HT-29 (cell line): ENCODE data around the gene SRGN. TPM values are rescaled to one million over a fixed set of nuclear protein-coding genes. Genes with fewer than 3 reads are reported as not detected.
"Not testable (repeated sequence)": the region's sequence is repeated elsewhere in the genome, so short reads cannot be mapped to it uniquely, and the experiment has no call there.

Source experiments
- DNase-seq: peaks from one replicate; pipeline ENCODE4 v3.0.0-alpha.2; 2015; ENCODE audit warnings: low spot score
- small RNA-seq: library from RNA; depleted of rRNA; stranded (forward); fragments of <200 nt; gene quantifications from one replicate; pipeline ENCODE3, GENCODE V24; 2014
- total RNA-seq: library from RNA; depleted of rRNA; stranded (reverse); fragments of >200 nt; shearing (Covaris generic); gene quantifications from 2 replicates; pipeline ENCODE4 v1.2.3, GENCODE V29; 2014; rRNA removed

The SRGN gene
- total RNA-seq, 1 experiment from 2014 or later, result not detected

GRCh38 chr10:69141304-69141703 is 53.4 kb downstream of the SRGN start:
- no peak for DNase-seq

- not testable (repeated sequence) for DNase-seq
Observed at GRCh38 chr10:69142074-69142473, 54.2 kb downstream of the SRGN start.

DNA sequence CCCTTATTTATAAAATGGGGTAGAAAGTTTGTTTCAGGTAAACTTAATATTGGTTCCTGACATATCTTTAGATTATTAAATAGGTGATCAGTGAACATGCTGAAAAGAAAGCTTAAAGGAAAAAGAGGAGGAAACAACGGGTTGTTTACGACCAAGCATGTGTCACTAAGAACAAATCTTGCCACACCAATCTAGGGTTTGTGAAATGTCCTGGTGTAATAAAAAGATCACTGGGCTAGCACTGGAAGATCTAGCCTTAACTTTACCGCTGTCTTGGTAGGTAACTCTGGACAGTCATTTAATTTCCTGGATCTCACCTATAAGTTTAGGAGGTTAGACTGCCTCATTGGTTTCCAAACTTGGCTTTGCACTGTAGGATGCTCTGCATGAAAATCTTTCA is 55.1 kb downstream of the SRGN start:
- no peak for DNase-seq

- DNase-seq, result no peak
Observed at GRCh38 chr10:69145329-69145728, 57.4 kb downstream of the SRGN start.

DNA sequence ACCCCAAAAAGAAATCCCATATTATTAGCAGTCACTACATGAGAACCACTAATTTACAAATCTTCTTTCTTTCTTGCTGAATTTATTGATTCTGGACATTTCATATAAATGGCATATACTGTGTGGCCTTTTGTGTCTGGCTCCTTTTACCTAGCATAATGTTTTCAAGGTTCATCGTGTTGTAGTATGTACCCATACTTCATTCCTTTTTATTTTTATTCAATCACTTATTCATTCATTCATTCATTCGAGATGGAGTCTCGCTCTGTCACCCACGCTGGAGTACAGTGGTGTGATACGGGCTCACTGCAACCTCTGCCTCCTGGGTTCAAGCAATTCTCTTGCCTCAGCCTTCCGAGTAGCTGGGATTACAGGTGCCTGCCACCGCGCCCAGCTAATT is 58.0 kb downstream of the SRGN start:
- DNase-seq, result no peak

- DNase-seq, result no peak
Observed at GRCh38 chr10:69146759-69147158, 58.9 kb downstream of the SRGN start.

DNA sequence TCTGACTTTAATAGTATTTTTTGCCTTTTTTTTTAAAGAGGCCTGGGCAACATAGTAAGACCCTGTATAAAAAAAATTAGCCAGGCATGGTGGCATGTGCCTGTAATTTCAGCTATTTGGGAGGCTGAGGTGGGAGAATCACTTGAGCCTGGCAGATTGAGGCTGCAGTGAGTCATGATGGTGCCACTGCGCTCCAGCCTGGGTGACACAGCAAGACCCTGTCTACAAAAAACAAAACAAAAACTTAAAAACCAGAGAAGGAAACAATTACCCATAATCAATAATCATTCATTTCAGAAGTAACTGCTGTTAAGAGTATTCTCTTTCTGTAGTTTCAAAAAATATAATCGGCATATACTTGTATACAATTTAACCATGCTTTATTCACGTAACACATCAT is 64.1 kb downstream of the SRGN start:
- DNase-seq, result no peak

DNA sequence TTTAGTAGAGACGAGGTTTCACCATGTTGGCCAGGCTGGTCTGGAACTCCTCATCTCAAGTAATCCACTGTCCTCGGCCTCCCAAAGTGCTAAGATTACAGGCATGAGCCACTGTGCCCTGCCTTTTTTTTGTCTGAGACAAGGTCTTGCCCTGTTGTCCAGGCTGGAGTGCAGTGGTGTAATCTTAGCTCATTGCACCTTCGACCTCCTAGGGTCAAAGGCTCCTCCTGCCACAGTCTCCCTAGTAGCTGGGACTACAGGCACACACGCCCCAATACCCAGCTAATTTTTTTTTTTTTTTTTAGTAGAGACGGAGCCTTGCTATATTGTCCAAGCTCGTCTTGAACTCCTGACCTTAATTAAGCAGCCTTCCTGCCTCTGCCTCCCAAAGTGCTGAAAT is 65.3 kb downstream of the SRGN start:
- no peak for DNase-seq

Small RNAs within 50 kb of the gene (small RNA-seq; reads per million reads assigned to genes)
- gene RF00017, result not detected

Other genes starting within 250 kb of the SRGN start
- 11.5 and 13.1 TPM in 2 replicates for gene DDX50, start 186.8 kb upstream of the SRGN start, total RNA-seq
- gene DDX21, start 131.9 kb upstream of the SRGN start, total RNA-seq, result 80.6 and 82.2 TPM in 2 replicates
- 17.0 and 18.1 TPM in 2 replicates for gene KIFBP, start 99.3 kb upstream of the SRGN start, total RNA-seq
- 10.3 TPM in 2 replicates for gene VPS26A, start 36.1 kb downstream of the SRGN start, total RNA-seq
- gene SUPV3L1, start 92.1 kb downstream of the SRGN start, total RNA-seq, result 24.6 and 27.0 TPM in 2 replicates
- 27.5 and 29.7 TPM in 2 replicates for gene HKDC1, start 132.2 kb downstream of the SRGN start, total RNA-seq
- gene HK1, start 190.4 kb downstream of the SRGN start, total RNA-seq, result 60.8 and 61.8 TPM in 2 replicates